Kidney tubule cell (primary cell): ENCODE data around the gene RIMS1.

ENCODE experiments used
- DNase-seq: peaks from one replicate; pipeline ENCODE4 v3.0.0-alpha.2; 2018; ENCODE audit warnings: low spot score

Gene RIMS1

GRCh38 chr6:72094506-72094905 is 208.2 kb downstream of the RIMS1 start:
- no peak for DNase-seq

- no peak for DNase-seq
These were observed 216.2 kb downstream of the RIMS1 start for GRCh38 chr6:72102561-72102960.

GRCh38 chr6:72111611-72112010 is 225.3 kb downstream of the RIMS1 start:
- no peak for DNase-seq

- DNase-seq = no peak
These were observed 244.0 kb downstream of the RIMS1 start for GRCh38 chr6:72130327-72130726.

GRCh38 chr6:72132427-72132826 is 246.1 kb downstream of the RIMS1 start:
- DNase-seq = peak; percentile 89

- DNase-seq = peak; percentile 78
These were observed 246.5 kb downstream of the RIMS1 start for GRCh38 chr6:72132851-72133250.

- DNase-seq = no peak
These were observed 247.0 kb downstream of the RIMS1 start for GRCh38 chr6:72133324-72133723.

GRCh38 chr6:72140795-72141194 is 254.4 kb downstream of the RIMS1 start:
- no peak for DNase-seq

- no peak for DNase-seq
These were observed 263.4 kb downstream of the RIMS1 start for GRCh38 chr6:72149715-72150114.

GRCh38 chr6:72151742-72152141 is 265.4 kb downstream of the RIMS1 start:
- no peak for DNase-seq

- no peak for DNase-seq
These were observed 289.6 kb downstream of the RIMS1 start for GRCh38 chr6:72175916-72176315.

GRCh38 chr6:72182337-72183246 is 296.2 kb downstream of the RIMS1 start:
- peak; percentile 62 for DNase-seq

- DNase-seq = no peak
These were observed 317.6 kb downstream of the RIMS1 start for GRCh38 chr6:72203983-72204382.

- no peak for DNase-seq
These were observed 319.1 kb downstream of the RIMS1 start for GRCh38 chr6:72205500-72205899.

- DNase-seq = no peak
These were observed 320.3 kb downstream of the RIMS1 start for GRCh38 chr6:72206606-72207005.

- no peak for DNase-seq
These were observed 326.3 kb downstream of the RIMS1 start for GRCh38 chr6:72212686-72213085.

GRCh38 chr6:72213654-72214053 is 327.3 kb downstream of the RIMS1 start:
- DNase-seq = no peak

- no peak for DNase-seq
These were observed 330.1 kb downstream of the RIMS1 start for GRCh38 chr6:72216222-72217068.

GRCh38 chr6:72217626-72218025 is 331.3 kb downstream of the RIMS1 start:
- peak; percentile 3 for DNase-seq

GRCh38 chr6:72218125-72218524 is 331.8 kb downstream of the RIMS1 start:
- DNase-seq = peak; percentile 42

GRCh38 chr6:72219536-72219935 is 333.2 kb downstream of the RIMS1 start:
- DNase-seq = no peak

- no peak for DNase-seq
These were observed 351.7 kb downstream of the RIMS1 start for GRCh38 chr6:72238021-72238420.

- no peak for DNase-seq
These were observed 352.6 kb downstream of the RIMS1 start for GRCh38 chr6:72238900-72239299.
